Heart right ventricle (tissue), 16 donors: ENCODE data around the gene TBRG1. TPM values are rescaled to one million over a fixed set of nuclear protein-coding genes. Genes with fewer than 3 reads are reported as not detected.

Source experiments
- ATAC-seq, 8 donors: fragments of 200-7000 bp; cut with Tn5 transposase; one replicate each; pipeline ENCODE4 v1.9.1; 2020; ENCODE audit warnings: mild to moderate bottlenecking in 8 of 8, moderate library complexity in 8 of 8, moderate number of reproducible peaks in 1 of 8
- DNase-seq, 2 donors: peaks; one replicate each; pipeline ENCODE4 v3.0.0-alpha.2; 2020
- H3K27ac ChIP-seq, 10 donors: fragments of 200-600 bp; sonication (generic) in 2 of 10; one replicate each; pipeline versions ENCODE4 v1.5.0 to v1.8.0; 2020 to 2022; ENCODE audit warnings: mild to moderate bottlenecking in 3 of 10
- H3K27me3 ChIP-seq, 7 donors: fragments of 200-600 bp; one replicate each; pipeline ENCODE4 v1.8.0; 2021 to 2022; ENCODE audit warnings: mild to moderate bottlenecking in 2 of 7
- H3K36me3 ChIP-seq, 9 donors: fragments of 200-600 bp; sonication (generic) in 1 of 9; one replicate each; pipeline versions ENCODE4 v1.5.0 to v1.8.0; 2020 to 2022; ENCODE audit warnings: mild to moderate bottlenecking in 2 of 9
- H3K4me1 ChIP-seq, 9 donors: fragments of 200-600 bp; sonication (generic) in 1 of 9; one replicate each; pipeline versions ENCODE4 v1.5.0 to v1.8.0; 2020 to 2022; ENCODE audit warnings: mild to moderate bottlenecking in 4 of 9
- H3K4me3 ChIP-seq, 10 donors: fragments of 200-600 bp; sonication (generic) in 2 of 10; one replicate each; pipeline versions ENCODE4 v1.5.0 to v1.8.0; 2020 to 2022; ENCODE audit warnings: mild to moderate bottlenecking in 7 of 10, moderate library complexity in 2 of 10
- H3K9me3 ChIP-seq, 11 donors: fragments of 200-600 bp in 10 of 11; sonication (generic) in 2 of 11; one replicate each; pipeline versions ENCODE4 v1.5.0 to v1.8.0; 2013 to 2022; ENCODE audit warnings: mild to moderate bottlenecking in 2 of 11, control low read depth in 1 of 11, moderate library complexity in 1 of 11
- WGBS, 2 donors: extraction: QIAGEN DNeasy Blood & Tissue Kit; methylation state at CpG; one replicate each; pipeline ENCODE4 v1.1.7; 2013; ENCODE audit warnings: inconsistent platforms in 1 of 2; 5-methylcytosine and 5-hydroxymethylcytosine counted together
- intact Hi-C, 10 donors: fragments of 100-400 bp; cut with DNase I; formaldehyde crosslinking; loops; one replicate each; pipeline versions ENCODE4 v1.11.1 to v1.14.2; 2022
- polyA plus RNA-seq, 2 donors: library from polyadenylated mRNA; stranded (reverse); fragments of 200-250 nt; gene quantifications; one replicate each; pipeline ENCODE4 v1.2.3, GENCODE V29; 2013
- total RNA-seq, 10 donors: library from RNA; stranded (reverse); fragmentation: NEBNext Ultra II Directional in 3 of 10; extraction: Animal tissue kit (Norgen Biotek cat#: 25700) in 3 of 10; gene quantifications; one replicate each; pipeline versions ENCODE4 v1.2.1 to v1.2.4, GENCODE V29; 2021 to 2023
- TF ChIP-seq, protein P1 (sequence below), 9 donors: fragments of 200-600 bp; sonication (generic) in 2 of 9; IDR thresholded peaks; one replicate each; pipeline versions ENCODE4 v1.5.0 to v1.8.0; 2021 to 2022; ENCODE audit warnings: antibody characterized with exemption in 9 of 9, mild to moderate bottlenecking in 5 of 9, moderate library complexity in 1 of 9
- donor health status: Arrhythmogenic right ventricular cardiomyopathy.
- donor health status: ischemic (EF 13 %, LVEDD 7.1; RV severe dilation, severe dysfunction).
- donor health status: healthy with polysubstance abuse.
- donor health status: DM: no; HTN: yes; CAD: no.
- donor health status: DM: no; HTN: no; CAD: no.
- donor health status: ischemic (EF 25% LVEDD 6.9; RV normal size, moderate dysfunction).
- donor health status: ischemic (EF 25% LVEDD 5.7; RV mildly dilated, moderate dysfunction).
- donor health status: healthy.
- donor health status: DM: yes; HTN: yes; CAD: no.
- donor health status: Ischemic cardiomyopathy.
- donor health status: ischemic (EF 35%, LVEDD 5.7; RV mildly dilated, moderate dysfunction).
- donor health status: nonischemic (EF 11% LVEDD 7.7; RV severe dilation, severe dysfunction).
- donor health status: DM: yes; HTN: yes; CAD: no.
- donor health status: PGD.
- donor health status: ischemic (EF 29% LVEDD 5.4; RV normal size, mild dysfunction).
- donor health status: nonischemic (EF 23%, LVEDD 6.1; RV moderate dilation, normal function).

The TBRG1 gene
- total and polyA plus RNA-seq, 12 donors: 16.4 to 21.5 (median 19.2) TPM

DNA sequence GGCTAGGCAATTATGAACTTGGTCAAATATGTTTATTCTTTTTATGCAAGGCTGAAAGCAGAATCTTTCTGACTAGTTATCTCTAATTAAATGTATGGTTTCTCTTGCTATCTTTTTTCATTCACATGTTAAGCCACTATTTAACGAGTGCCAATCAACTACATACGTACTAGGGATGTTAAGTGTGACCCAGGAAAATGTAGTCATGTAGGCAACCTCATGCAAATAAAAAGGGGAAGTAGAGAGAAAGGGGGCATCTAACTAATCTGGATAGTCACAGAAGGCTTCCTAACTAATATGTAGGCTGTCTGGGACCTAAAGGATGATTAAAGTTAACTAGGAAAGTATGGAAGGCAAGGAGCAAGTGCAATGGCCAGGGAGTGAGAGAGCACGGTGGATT is 23.5 kb downstream of the TBRG1 start:
- WGBS, 2 donors: 81 to 87% methylated on average over 3 of the region's 3 CpGs
- no peak for DNase-seq
- TF ChIP-seq, protein P1, sequence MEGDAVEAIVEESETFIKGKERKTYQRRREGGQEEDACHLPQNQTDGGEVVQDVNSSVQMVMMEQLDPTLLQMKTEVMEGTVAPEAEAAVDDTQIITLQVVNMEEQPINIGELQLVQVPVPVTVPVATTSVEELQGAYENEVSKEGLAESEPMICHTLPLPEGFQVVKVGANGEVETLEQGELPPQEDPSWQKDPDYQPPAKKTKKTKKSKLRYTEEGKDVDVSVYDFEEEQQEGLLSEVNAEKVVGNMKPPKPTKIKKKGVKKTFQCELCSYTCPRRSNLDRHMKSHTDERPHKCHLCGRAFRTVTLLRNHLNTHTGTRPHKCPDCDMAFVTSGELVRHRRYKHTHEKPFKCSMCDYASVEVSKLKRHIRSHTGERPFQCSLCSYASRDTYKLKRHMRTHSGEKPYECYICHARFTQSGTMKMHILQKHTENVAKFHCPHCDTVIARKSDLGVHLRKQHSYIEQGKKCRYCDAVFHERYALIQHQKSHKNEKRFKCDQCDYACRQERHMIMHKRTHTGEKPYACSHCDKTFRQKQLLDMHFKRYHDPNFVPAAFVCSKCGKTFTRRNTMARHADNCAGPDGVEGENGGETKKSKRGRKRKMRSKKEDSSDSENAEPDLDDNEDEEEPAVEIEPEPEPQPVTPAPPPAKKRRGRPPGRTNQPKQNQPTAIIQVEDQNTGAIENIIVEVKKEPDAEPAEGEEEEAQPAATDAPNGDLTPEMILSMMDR (IDR thresholded peaks at IDR 0.05): no peak
- Histone ChIP-seq H3K27me3 (no peaks in the 10 kb centered on the region), H3K9me3 (no peaks in the 10 kb centered on the region), H3K36me3 (peaks cover 0 to 37% (median 0%) of the 10 kb centered on the region in 9 donors), H3K4me3 (no peak overlapping the region), H3K27ac (no peak overlapping the region), H3K4me1 (peaks cover 0 to 12% (median 6%) of the 10 kb centered on the region in 9 donors)
- ATAC-seq: no peak
- intact Hi-C loops: loop anchor here in 3 of 10 donors (5.0 to 10.0 kb wide), 3 partner anchors 189 to 219 kb away; partner anchors contain the start of gene ROBO3 (in 1 of the 3)

DNA sequence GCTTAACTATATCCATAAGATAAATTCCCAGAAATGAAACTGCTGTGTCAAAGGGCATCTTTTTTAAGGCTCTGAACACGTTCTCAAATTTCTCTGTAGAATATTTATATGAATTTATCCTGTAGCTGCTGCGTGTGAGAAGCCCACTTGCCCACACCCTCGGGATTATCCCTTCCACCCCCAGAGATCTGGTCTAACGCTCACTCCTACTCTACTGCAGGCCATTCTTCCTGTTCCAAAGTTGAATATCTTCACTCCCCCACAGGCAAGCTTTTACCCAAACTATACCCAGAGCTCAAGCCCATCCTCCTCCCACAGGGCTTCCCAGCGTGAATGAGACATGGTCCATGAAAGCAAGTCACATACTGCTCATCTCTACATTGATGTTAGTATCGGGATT is 25.9 kb downstream of the TBRG1 start:
- intact Hi-C loops: loop anchor here in 3 of 10 donors (5.0 to 10.0 kb wide), 3 partner anchors 186 to 216 kb away; partner anchors contain the start of gene ROBO3 (in 1 of the 3)

DNA sequence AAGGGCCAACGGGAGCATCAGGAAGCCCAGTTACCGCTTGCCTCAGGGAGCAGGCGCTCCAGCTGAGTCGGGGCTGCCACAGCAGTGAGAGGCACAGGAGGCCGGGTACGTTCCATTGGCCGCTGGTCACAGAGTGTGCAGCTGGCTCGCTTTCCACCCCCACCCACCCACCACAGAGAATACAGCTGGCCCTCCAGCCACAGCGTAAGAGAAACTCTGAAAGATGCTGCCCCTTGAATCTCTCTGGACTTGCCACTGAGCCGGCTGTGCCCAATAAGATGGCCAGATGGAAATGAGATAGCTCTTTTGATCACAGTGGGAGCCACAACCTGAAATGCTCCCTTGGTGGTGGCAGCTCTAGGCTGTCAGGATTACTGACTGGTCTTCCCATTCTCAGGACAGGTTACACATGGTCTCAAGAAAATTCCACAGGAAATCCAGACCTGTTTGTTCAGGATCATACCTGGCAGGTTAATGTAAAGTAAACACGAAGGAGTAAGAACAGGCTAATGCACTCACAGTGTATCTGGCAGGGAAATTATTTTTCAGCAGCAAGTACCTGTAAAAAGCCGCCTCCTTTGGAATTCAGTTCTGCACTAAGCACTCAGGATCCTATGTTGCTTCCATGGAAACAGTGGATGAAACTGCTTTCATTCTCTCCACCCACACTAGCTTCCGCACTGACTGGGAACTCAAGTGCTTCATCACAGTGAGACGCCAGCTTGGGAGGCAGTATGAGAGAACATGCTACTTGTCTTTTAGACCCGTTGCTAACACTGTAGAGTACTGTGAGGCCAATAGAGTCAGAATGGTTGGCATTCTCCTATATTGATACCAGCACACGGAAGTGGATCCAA is 34.3 kb downstream of the TBRG1 start:
- Histone ChIP-seq H3K27ac (no peak overlapping the region), H3K36me3 (peaks cover 0 to 61% (median 5%) of the 10 kb centered on the region in 9 donors), H3K4me1 (no peaks in the 10 kb centered on the region), H3K4me3 (no peak overlapping the region), H3K9me3 (no peaks in the 10 kb centered on the region), H3K27me3 (no peaks in the 10 kb centered on the region)
- 71 to 75% methylated on average over 16 of the region's 16 CpGs for WGBS, 2 donors
- intact Hi-C loops: no loop called here
- TF ChIP-seq, protein P1 (IDR thresholded peaks at IDR 0.05): no peak
- DNase-seq (no peak), ATAC-seq (no peak)

More for the DNA sequence above, 25.9 kb downstream of the TBRG1 start:
- Histone ChIP-seq H3K4me3 (no peak overlapping the region), H3K36me3 (peaks cover 0 to 56% (median 5%) of the 10 kb centered on the region in 9 donors), H3K9me3 (no peaks in the 10 kb centered on the region), H3K27me3 (no peaks in the 10 kb centered on the region), H3K27ac (no peak overlapping the region), H3K4me1 (peaks cover 0 to 12% (median 6%) of the 10 kb centered on the region in 9 donors)
- ATAC-seq (no peak), DNase-seq (no peak)
- TF ChIP-seq, protein P1 (IDR thresholded peaks at IDR 0.05): no peak
- 63 to 64% methylated on average over 6 of the region's 6 CpGs for WGBS, 2 donors

DNA sequence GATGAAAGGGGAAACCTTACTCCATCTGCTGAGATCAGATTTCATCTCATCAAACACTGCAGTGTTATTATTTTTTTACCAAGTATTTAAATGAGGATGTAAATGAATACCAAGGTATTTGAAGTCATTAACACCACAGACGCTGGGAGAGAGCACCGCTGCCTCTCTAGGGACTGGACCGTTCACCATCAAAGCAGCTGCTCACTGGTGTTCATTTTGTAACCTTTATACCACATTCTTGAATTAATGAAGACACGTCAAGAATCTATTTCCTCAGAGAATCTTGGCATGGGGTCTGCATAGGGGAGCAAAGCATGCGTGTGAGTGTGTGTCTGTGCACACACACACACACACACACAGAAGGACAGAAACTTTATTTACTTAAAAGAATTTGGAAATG is 35.2 kb downstream of the TBRG1 start:
- Histone ChIP-seq H3K27me3 (no peaks in the 10 kb centered on the region), H3K4me1 (no peaks in the 10 kb centered on the region), H3K9me3 (no peaks in the 10 kb centered on the region), H3K36me3 (peaks cover 0 to 52% (median 5%) of the 10 kb centered on the region in 9 donors), H3K4me3 (no peak overlapping the region), H3K27ac (no peak overlapping the region)
- TF ChIP-seq, protein P1 (IDR thresholded peaks at IDR 0.05): no peak
- no peak for ATAC-seq
- DNase-seq: no peak
- WGBS, 2 donors: 84 to 86% methylated on average over 5 of the region's 5 CpGs
- intact Hi-C loops: no loop called here
